Measurements from ENCODE around the gene RENBP. TPM values are rescaled to one million over a fixed set of nuclear protein-coding genes. Genes with fewer than 3 reads are reported as not detected.

Gene RENBP
- total RNA-seq (10 to 100 TPM; 16.6 to 53.5 TPM), polyA plus RNA-seq (10 to 100 TPM; 70.4 to 90.8 TPM)
- long read RNA-seq, donor 1, partial matches to known transcripts = 0 of 4 reads
- long read RNA-seq, donor 1, other reads (novel, unspliced or antisense) = 0 of 4 reads
- long read RNA-seq, donor 2 = 0 reads
- long read RNA-seq, donor 3, partial matches to known transcripts = 0 of 1 reads
- long read RNA-seq, donor 3, other reads (novel, unspliced or antisense) = 0 of 1 reads
- long read RNA-seq, donor 4 = 0 reads
- long read RNA-seq, donor 5, partial matches to known transcripts = 0 of 3 reads
- long read RNA-seq, donor 5, other reads (novel, unspliced or antisense) = 0 of 3 reads

GRCh38 chrX:153944140-153944799, at the start of gene RENBP:
RENBP (minus strand) TSS chrX:153944643; CDS start chrX:153944610, 33 bp downstream.
- Histone ChIP-seq H3K9ac (ENCODE audit: insufficient read depth in 1 of 2, low read length in 2 of 2) (no peak within 1 kb of the TSS), H3K4me3 (peak within 1 kb of the TSS; percentile 44)
- TF ChIP-seq CTCF (IDR thresholded peaks at IDR 0.05; ENCODE audit: control extremely low read depth, extremely low read depth) = no peak

GRCh38 chrX:153993978-153994377, 49.5 kb upstream of the RENBP start:
- DNase-seq (no peak), ATAC-seq (ENCODE audit: insufficient read depth, low FRiP score) (no peak)
- no peak for TF ChIP-seq CTCF (IDR thresholded peaks at IDR 0.05; ENCODE audit: control extremely low read depth, extremely low read depth)
- H3K4me3 ChIP-seq = no peak overlapping the region
- peaks cover 0 to 12% (median 0%) of the 10 kb centered on the region in 3 donors for H3K27me3 ChIP-seq (ENCODE audit: control insufficient read depth in 3 of 3, insufficient read depth in 3 of 3, low read length in 2 of 3)
- no peak overlapping the region for H3K9ac ChIP-seq (ENCODE audit: insufficient read depth in 1 of 2, low read length in 2 of 2)
- no peaks in the 10 kb centered on the region for H3K36me3 ChIP-seq (ENCODE audit: control insufficient read depth in 4 of 4, insufficient read depth in 4 of 4, low read length in 4 of 4)
- 82 to 93% methylated on average over 9 to 10 of the region's 10 CpGs for WGBS, 2 donors
- no peaks in the 10 kb centered on the region for H3K4me1 ChIP-seq (ENCODE audit: control insufficient read depth in 5 of 5, insufficient read depth in 5 of 5, low read length in 5 of 5)
- no peaks in the 10 kb centered on the region for H3K9me3 ChIP-seq (ENCODE audit: control insufficient read depth in 4 of 4, insufficient read depth in 3 of 4, low read length in 3 of 4)
- H3K27ac ChIP-seq (ENCODE audit: low read depth in 1 of 2, low read length in 1 of 2) = no peak overlapping the region

More at GRCh38 chrX:153944140-153944799, at the start of gene RENBP:
- DNase-seq = no peak
- peaks cover 0 to 10% (median 2%) of the 10 kb centered on the region in 4 donors for H3K36me3 ChIP-seq (ENCODE audit: control insufficient read depth in 4 of 4, insufficient read depth in 4 of 4, low read length in 4 of 4)
- ATAC-seq (ENCODE audit: insufficient read depth, low FRiP score) = no peak
- peak within 1 kb of the TSS; percentile 43 to 49 for H3K27ac ChIP-seq (ENCODE audit: low read depth in 1 of 2, low read length in 1 of 2)
- H3K4me1 ChIP-seq (ENCODE audit: control insufficient read depth in 5 of 5, insufficient read depth in 5 of 5, low read length in 5 of 5) = peaks cover 0 to 6% (median 3%) of the 10 kb centered on the region in 5 donors
- H3K27me3 ChIP-seq (ENCODE audit: control insufficient read depth in 3 of 3, insufficient read depth in 3 of 3, low read length in 2 of 3) = no peaks in the 10 kb centered on the region
- WGBS, 2 donors = 27 to 33% methylated on average over 15 to 31 of the region's 31 CpGs
- H3K9me3 ChIP-seq (ENCODE audit: control insufficient read depth in 4 of 4, insufficient read depth in 3 of 4, low read length in 3 of 4) = no peaks in the 10 kb centered on the region

- Histone ChIP-seq H3K4me1 (ENCODE audit: control insufficient read depth in 5 of 5, insufficient read depth in 5 of 5, low read length in 5 of 5) (no peaks in the 10 kb centered on the region), H3K9ac (ENCODE audit: insufficient read depth in 1 of 2, low read length in 2 of 2) (no peak overlapping the region), H3K27ac (ENCODE audit: low read depth in 1 of 2, low read length in 1 of 2) (no peak overlapping the region), H3K9me3 (ENCODE audit: control insufficient read depth in 4 of 4, insufficient read depth in 3 of 4, low read length in 3 of 4) (no peaks in the 10 kb centered on the region), H3K36me3 (ENCODE audit: control insufficient read depth in 4 of 4, insufficient read depth in 4 of 4, low read length in 4 of 4) (no peaks in the 10 kb centered on the region), H3K4me3 (no peak overlapping the region), H3K27me3 (ENCODE audit: control insufficient read depth in 3 of 3, insufficient read depth in 3 of 3, low read length in 2 of 3) (peaks cover 0 to 9% (median 0%) of the 10 kb centered on the region in 3 donors)
- no peak for TF ChIP-seq CTCF (IDR thresholded peaks at IDR 0.05; ENCODE audit: control extremely low read depth, extremely low read depth)
- ATAC-seq (ENCODE audit: insufficient read depth, low FRiP score) (no peak), DNase-seq (no peak)
- WGBS, 2 donors = 87 to 92% methylated on average over 12 of the region's 12 CpGs
Measured at GRCh38 chrX:153993079-153993478, 48.6 kb upstream of the RENBP start.
